HEK293T (cell line): ENCODE data around the gene TIMM44.
"Not testable (repeated sequence)": the region's sequence is repeated elsewhere in the genome, so short reads cannot be mapped to it uniquely, and the experiment has no call there.

Experiments used
- CTCF ChIA-PET: fragments of 350-600 bp; formaldehyde crosslinking; extraction: SDS; loops from one replicate; lab custom pipeline; 2021; ENCODE audit warnings: antibody characterized with exemption, inconsistent platforms; lab: Yijun Ruan, JAX
- POLR2A ChIA-PET: fragments of 350-600 bp; formaldehyde crosslinking; extraction: SDS; loops from one replicate; lab custom pipeline; 2020; ENCODE audit warnings: antibody characterized with exemption, inconsistent platforms; lab: Yijun Ruan, JAX
- DNase-seq: peaks from one replicate; pipeline ENCODE4 v3.0.0; 2012; ENCODE audit warnings: mixed read lengths; ENCODE audit errors: extremely low spot score
- ARNT ChIP-seq: fragments of 450-650 bp; IDR thresholded peaks from 2 replicates; pipeline ENCODE4 v1.6.1; 2017; ENCODE audit warnings: mild to moderate bottlenecking
- BHLHE40 ChIP-seq: fragments of 450-650 bp; IDR thresholded peaks from 2 replicates; pipeline ENCODE4 v1.6.1; 2016; ENCODE audit warnings: mild to moderate bottlenecking, moderate library complexity, borderline replicate concordance
- CTBP1 ChIP-seq: fragments of 450-650 bp; IDR thresholded peaks from 2 replicates; pipeline ENCODE4 v1.6.1; 2016; ENCODE audit warnings: borderline replicate concordance
- ELF4 ChIP-seq: fragments of 450-650 bp; IDR thresholded peaks from 2 replicates; pipeline ENCODE4 v1.6.1; 2017; ENCODE audit warnings: antibody characterized with exemption
- FOXA1 ChIP-seq: fragments of 450-650 bp; IDR thresholded peaks from 2 replicates; pipeline ENCODE4 v1.6.1; 2016; ENCODE audit warnings: mild to moderate bottlenecking
- FOXK2 ChIP-seq: fragments of 450-650 bp; IDR thresholded peaks from 2 replicates; pipeline ENCODE4 v1.6.1; 2016; ENCODE audit warnings: mild to moderate bottlenecking
- FOXM1 ChIP-seq: fragments of 450-650 bp; IDR thresholded peaks from 2 replicates; pipeline ENCODE4 v1.6.1; 2017; ENCODE audit warnings: mild to moderate bottlenecking, borderline replicate concordance
- HDGF ChIP-seq: fragments of 450-650 bp; IDR thresholded peaks from 2 replicates; pipeline ENCODE4 v1.6.1; 2017; ENCODE audit warnings: antibody characterized with exemption, borderline replicate concordance
- L3MBTL2 ChIP-seq: fragments of 450-650 bp; conservative IDR thresholded peaks from 2 replicates; pipeline ENCODE4 v1.6.1; 2016; ENCODE audit warnings: mild to moderate bottlenecking
- LEF1 ChIP-seq: fragments of 450-650 bp; IDR thresholded peaks from 2 replicates; pipeline ENCODE4 v1.6.1; 2017; ENCODE audit warnings: mild to moderate bottlenecking, borderline replicate concordance
- NFRKB ChIP-seq: fragments of 450-650 bp; IDR thresholded peaks from 2 replicates; pipeline ENCODE4 v1.6.1; 2016; ENCODE audit warnings: mild to moderate bottlenecking, moderate library complexity
- SP1 ChIP-seq: fragments of 450-650 bp; IDR thresholded peaks from 2 replicates; pipeline ENCODE4 v1.6.1; 2017
- SUZ12 ChIP-seq: fragments of 450-650 bp; IDR thresholded peaks from 2 replicates; pipeline ENCODE4 v1.6.1; 2016; ENCODE audit warnings: mild to moderate bottlenecking
- TARDBP ChIP-seq: fragments of 450-650 bp; IDR thresholded peaks from 2 replicates; pipeline ENCODE4 v1.6.1; 2016
- ZNF384 ChIP-seq: fragments of 450-650 bp; IDR thresholded peaks from 2 replicates; pipeline ENCODE4 v1.6.1; 2016
- TF ChIP-seq, protein P1 (sequence below): fragments of 450-650 bp; IDR thresholded peaks from 2 replicates; pipeline ENCODE4 v1.6.1; 2016

The TIMM44 gene

DNA sequence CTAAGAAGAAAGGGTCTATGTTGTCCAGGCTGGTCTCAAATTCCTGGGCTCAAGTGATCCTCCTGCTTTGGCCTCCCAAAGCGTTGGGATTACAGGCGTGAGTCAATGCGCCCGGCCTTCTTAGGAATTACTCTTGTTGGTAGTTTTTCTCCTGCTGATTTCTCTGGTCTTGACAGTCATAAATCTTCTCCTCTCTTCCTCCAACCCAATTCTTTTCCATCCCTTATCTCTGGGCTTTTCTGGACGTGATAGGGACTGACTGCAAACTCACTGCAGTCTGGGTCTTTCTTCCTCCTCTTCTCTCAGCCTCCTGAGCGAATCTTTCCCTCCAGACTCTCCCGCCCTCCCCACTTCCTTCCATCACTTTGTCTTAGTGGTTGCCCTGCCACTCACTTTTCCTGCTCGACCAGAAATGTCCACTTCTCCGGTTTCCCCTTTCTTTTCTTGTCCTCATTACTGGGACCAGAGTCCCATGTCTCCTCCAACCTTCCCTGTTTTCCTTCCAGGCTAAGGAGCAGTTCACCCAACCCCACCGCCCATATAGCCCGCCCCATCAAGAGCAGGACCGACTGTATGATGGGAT lies 21.9 kb upstream of the TIMM44 start:
- ChIA-PET CTCF (no interaction called here), POLR2A (no interaction called here)
- TF ChIP-seq TARDBP (no peak), ARNT (no peak), LEF1 (no peak), L3MBTL2 (no peak), FOXM1 (no peak), SUZ12 (no peak), FOXA1 (no peak), FOXK2 (no peak), NFRKB (no peak), HDGF (no peak), CTBP1 (no peak), ELF4 (no peak), SP1 (no peak), BHLHE40 (no peak), ZNF384 (no peak)
- TF ChIP-seq, protein P1, sequence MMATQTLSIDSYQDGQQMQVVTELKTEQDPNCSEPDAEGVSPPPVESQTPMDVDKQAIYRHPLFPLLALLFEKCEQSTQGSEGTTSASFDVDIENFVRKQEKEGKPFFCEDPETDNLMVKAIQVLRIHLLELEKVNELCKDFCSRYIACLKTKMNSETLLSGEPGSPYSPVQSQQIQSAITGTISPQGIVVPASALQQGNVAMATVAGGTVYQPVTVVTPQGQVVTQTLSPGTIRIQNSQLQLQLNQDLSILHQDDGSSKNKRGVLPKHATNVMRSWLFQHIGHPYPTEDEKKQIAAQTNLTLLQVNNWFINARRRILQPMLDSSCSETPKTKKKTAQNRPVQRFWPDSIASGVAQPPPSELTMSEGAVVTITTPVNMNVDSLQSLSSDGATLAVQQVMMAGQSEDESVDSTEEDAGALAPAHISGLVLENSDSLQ: no peak
- no peak for DNase-seq

DNA sequence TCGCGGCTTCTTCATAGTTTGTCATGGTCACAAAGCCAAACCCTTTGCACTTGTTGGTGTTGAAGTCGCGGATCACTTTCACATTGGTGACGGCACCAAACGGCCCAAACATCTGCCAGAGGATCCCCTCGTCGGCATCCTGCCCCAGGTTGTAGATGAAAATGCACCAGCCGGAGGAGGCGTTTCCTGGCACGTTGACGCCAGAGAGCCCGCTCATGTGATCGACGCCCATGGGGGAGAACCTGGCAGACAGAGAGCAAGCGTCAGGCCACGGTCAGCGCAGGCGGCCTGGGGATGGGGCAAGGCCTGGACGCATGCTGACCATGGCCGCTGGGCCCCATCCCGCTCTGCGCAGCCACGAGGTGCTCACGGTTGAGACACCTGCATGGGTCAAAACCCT lies 20.1 kb upstream of the TIMM44 start:
- TF ChIP-seq SUZ12 (no peak), SP1 (no peak), ARNT (no peak), BHLHE40 (no peak), LEF1 (no peak), NFRKB (no peak), FOXK2 (no peak), FOXA1 (no peak), CTBP1 (no peak), HDGF (no peak), ELF4 (no peak), TARDBP (no peak), ZNF384 (no peak), L3MBTL2 (no peak), FOXM1 (no peak)
- TF ChIP-seq, protein P1: no peak
- ChIA-PET CTCF (no interaction called here), POLR2A (no interaction called here)
- no peak for DNase-seq

DNA sequence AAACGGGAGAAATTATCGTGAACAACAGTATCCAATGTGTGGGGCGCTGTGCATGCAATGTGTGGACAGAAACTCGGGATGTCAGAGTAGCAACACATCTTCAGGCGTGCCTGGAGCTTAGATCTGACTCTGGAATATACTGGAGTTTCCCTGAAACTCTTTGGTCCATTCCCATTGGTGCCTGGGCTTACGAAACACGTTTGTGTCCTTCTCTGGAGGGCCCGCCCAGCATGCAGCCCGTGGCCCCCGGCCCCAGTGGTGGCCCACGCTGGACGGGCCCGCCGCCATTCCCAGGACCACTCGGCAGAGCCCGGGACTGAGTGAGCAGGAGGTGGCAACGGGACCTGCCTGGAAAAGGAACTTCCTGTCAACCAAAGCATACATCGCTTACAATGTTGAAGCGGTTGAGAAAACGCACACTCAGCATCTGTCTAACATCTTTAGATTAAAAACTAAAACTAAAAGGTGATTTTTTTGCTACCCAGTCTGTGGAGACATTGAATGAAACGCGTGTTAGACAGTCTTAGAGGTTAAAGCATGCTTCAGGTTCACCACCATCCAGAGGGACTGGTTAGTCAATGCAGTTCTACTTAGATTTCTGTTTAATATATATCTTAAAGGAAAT lies 19.3 kb upstream of the TIMM44 start:
- POLR2A ChIA-PET: no interaction called here
- DNase-seq: no peak
- CTCF ChIA-PET: no interaction called here
- TF ChIP-seq SUZ12 (no peak), ARNT (no peak), FOXK2 (no peak), LEF1 (no peak), ZNF384 (no peak), SP1 (no peak), NFRKB (no peak), ELF4 (no peak), BHLHE40 (no peak), FOXM1 (no peak), FOXA1 (no peak)
- TF ChIP-seq, protein P1: no peak

DNA sequence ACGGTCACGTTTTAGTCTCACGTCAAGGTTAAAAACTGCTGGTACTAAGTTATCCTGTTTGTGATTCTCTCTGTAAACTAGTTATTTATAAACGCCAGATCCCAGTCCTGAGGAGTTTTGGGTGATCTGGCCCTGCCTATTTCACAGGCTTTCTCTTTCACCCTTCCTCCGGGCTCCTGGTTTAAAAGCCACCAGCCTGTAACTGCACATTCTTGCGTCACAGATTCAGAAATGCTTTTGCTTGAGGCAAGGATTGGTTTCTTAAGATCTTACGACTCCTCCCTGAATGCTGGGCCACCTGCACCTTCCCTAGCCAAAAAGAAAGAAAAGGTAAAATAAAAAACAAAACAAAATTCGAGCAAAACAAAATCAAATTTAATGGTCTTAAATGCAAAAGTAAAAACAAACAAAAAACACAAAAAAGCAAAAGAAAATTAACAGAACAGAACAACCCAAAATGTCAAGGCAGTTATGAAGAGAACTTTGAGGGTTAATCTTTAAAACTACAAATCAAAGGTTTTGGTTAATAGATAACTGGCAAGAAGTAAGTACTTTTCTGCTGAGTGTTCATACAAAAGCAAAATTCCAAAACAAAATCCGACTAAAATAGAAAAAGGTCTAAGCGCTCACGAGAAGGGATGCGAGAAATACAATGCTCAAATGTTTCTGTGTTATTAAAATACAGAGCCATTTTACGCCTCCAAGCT lies 18.6 kb upstream of the TIMM44 start:
- TF ChIP-seq ARNT (no peak), LEF1 (no peak), BHLHE40 (no peak), TARDBP (no peak), ELF4 (no peak), FOXM1 (no peak), FOXK2 (no peak), SP1 (no peak), CTBP1 (no peak), NFRKB (no peak), FOXA1 (no peak), SUZ12 (no peak)
- TF ChIP-seq, protein P1: no peak
- no peak for DNase-seq
- ChIA-PET CTCF (no interaction called here), POLR2A (no interaction called here)

DNA sequence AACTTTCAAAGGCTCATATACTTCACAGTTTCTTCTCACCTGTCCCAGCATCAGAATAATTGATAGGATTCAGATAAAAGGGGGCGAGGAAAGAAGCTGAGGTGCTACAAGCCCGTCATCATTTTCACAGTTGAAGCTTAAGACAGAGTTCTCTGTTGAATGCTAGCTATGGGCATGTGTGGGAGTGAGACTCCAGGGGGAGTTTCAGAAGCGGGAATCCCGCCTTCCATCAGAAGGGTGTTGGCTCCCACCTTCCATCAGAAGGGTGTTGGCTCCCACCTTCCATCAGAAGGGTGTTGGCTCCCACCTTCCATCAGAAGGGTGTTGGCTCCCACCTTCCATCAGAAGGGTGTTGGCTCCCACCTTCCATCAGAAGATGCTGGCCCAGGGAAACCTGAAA lies 17.6 kb upstream of the TIMM44 start:
- CTCF ChIA-PET: interaction anchor here (2.1 kb wide), 1 partner anchor 16 kb away, joined by 6 read pairs; no protein-coding TSS in a partner anchor
- POLR2A ChIA-PET, DNase-seq: not testable (repeated sequence)
